Thyroid gland (tissue), 4 donors: Measurements from ENCODE around the gene DPAGT1. TPM values are rescaled to one million over a fixed set of nuclear protein-coding genes. Genes with fewer than 3 reads are reported as not detected.

Source experiments
- DNase-seq, 2 donors: peaks; one replicate each; pipeline ENCODE4 v3.0.0-alpha.2; 2019
- H3K27ac ChIP-seq, 3 donors: fragments of 200-600 bp; sonication (generic); 1 replicate in 2 of 3; 2 replicates in 1 of 3; pipeline ENCODE4 v1.5.1; 2016 to 2019; ENCODE audit warnings: mild to moderate bottlenecking in 1 of 3, moderate library complexity in 1 of 3
- H3K27me3 ChIP-seq: fragments of 200-600 bp; sonication (generic); one replicate; pipeline ENCODE4 v1.5.1; 2019
- H3K36me3 ChIP-seq, 2 donors: fragments of 200-600 bp; sonication (generic); one replicate each; pipeline ENCODE4 v1.5.1; 2016 to 2019
- H3K4me1 ChIP-seq, 2 donors: fragments of 200-600 bp; sonication (generic); one replicate each; pipeline ENCODE4 v1.5.1; 2017 to 2019
- H3K4me3 ChIP-seq, 3 donors: fragments of 200-600 bp; sonication (generic); replicated peaks in 1 of 3; 1 replicate in 2 of 3; 2 replicates in 1 of 3; pipeline ENCODE4 v1.5.1; 2016; ENCODE audit warnings: mild to moderate bottlenecking in 1 of 3
- H3K9me3 ChIP-seq: fragments of 200-600 bp; sonication (generic); one replicate; pipeline ENCODE4 v1.5.1; 2017
- CTCF ChIP-seq, 6 experiments: fragments of 200-600 bp in 3 of 6; fragments of 450-650 bp in 3 of 6; sonication (generic) in 3 of 6; IDR thresholded peaks; one replicate each; pipeline ENCODE4 v1.5.1; 2016 to 2019; ENCODE audit warnings: antibody characterized with exemption in 6 of 6, mild to moderate bottlenecking in 2 of 6, inconsistent platforms in 1 of 6, moderate library complexity in 1 of 6
- POLR2A ChIP-seq, 2 donors: fragments of 450-650 bp; IDR thresholded peaks; one replicate each; pipeline ENCODE4 v1.6.1; 2017; ENCODE audit warnings: antibody characterized with exemption in 2 of 2, mild to moderate bottlenecking in 2 of 2, moderate library complexity in 1 of 2
- WGBS, 2 donors: methylation state at CpG; one replicate each; pipeline ENCODE4 v1.1.5; 2017; 5-methylcytosine and 5-hydroxymethylcytosine counted together
- intact Hi-C: fragments of 100-400 bp; cut with DNase I; formaldehyde crosslinking; loops from one replicate; pipeline ENCODE4 v1.15.1; 2023
- total RNA-seq, 4 donors: library from RNA; depleted of rRNA; stranded (reverse); fragments of >200 nt; gene quantifications; one replicate each; pipeline ENCODE4 v1.2.3, GENCODE V29; 2016

Gene DPAGT1
- total RNA-seq, 4 donors from 2014 or later = 29.8 to 42.8 (median 38.7) TPM

GRCh38 chr11:119111361-119111925 lies 9.8 kb upstream of the DPAGT1 start:
- TF ChIP-seq POLR2A (IDR thresholded peaks at IDR 0.05) (no peak), CTCF (IDR thresholded peaks at IDR 0.05) (no peak)
- 89 to 93% methylated on average over 10 to 11 of the region's 11 CpGs for WGBS, 2 donors
- peaks cover 12 to 23% of the 10 kb centered on the region in 2 donors for H3K4me1 ChIP-seq
- intact Hi-C loops = no loop called here
- no peak overlapping the region for H3K27ac ChIP-seq
- no peak overlapping the region for H3K4me3 ChIP-seq
- H3K9me3 ChIP-seq = no peaks in the 10 kb centered on the region
- H3K27me3 ChIP-seq = no peaks in the 10 kb centered on the region
- H3K36me3 ChIP-seq = peaks cover 19 to 30% of the 10 kb centered on the region in 2 donors
- DNase-seq = no peak

- 84 to 85% methylated on average over 10 of the region's 10 CpGs for WGBS, 2 donors
- H3K27me3 ChIP-seq = no peaks in the 10 kb centered on the region
- peaks cover 14 to 27% of the 10 kb centered on the region in 2 donors for H3K4me1 ChIP-seq
- intact Hi-C loops = no loop called here
- peaks cover 19 to 26% of the 10 kb centered on the region in 2 donors for H3K36me3 ChIP-seq
- H3K4me3 ChIP-seq = no peak overlapping the region
- H3K27ac ChIP-seq = no peak overlapping the region
- no peak for DNase-seq
- TF ChIP-seq POLR2A (IDR thresholded peaks at IDR 0.05) = no peak
- TF ChIP-seq CTCF (IDR thresholded peaks at IDR 0.05) = no peak
- H3K9me3 ChIP-seq = no peaks in the 10 kb centered on the region
Measured at GRCh38 chr11:119110439-119110838, 8.8 kb upstream of the DPAGT1 start.

- TF ChIP-seq POLR2A (IDR thresholded peaks at IDR 0.05) (no peak), CTCF (IDR thresholded peaks at IDR 0.05) (no peak)
- Histone ChIP-seq H3K27ac (no peak overlapping the region), H3K9me3 (no peaks in the 10 kb centered on the region), H3K4me1 (peaks cover 14 to 27% of the 10 kb centered on the region in 2 donors), H3K4me3 (no peak overlapping the region), H3K27me3 (no peaks in the 10 kb centered on the region), H3K36me3 (peaks cover 19 to 26% of the 10 kb centered on the region in 2 donors)
- DNase-seq = no peak
- intact Hi-C loops = no loop called here
- WGBS, 2 donors = 92 to 93% methylated on average over 3 of the region's 3 CpGs
Measured at GRCh38 chr11:119109843-119110242, 8.2 kb upstream of the DPAGT1 start.

GRCh38 chr11:119108857-119109221 lies 7.2 kb upstream of the DPAGT1 start:
- intact Hi-C loops = no loop called here
- Histone ChIP-seq H3K36me3 (peaks cover 19 to 23% of the 10 kb centered on the region in 2 donors), H3K4me1 (peaks cover 14 to 27% of the 10 kb centered on the region in 2 donors), H3K4me3 (peak overlapping the region in 1 of 3 donors; percentile 89), H3K27me3 (no peaks in the 10 kb centered on the region), H3K27ac (no peak overlapping the region), H3K9me3 (no peaks in the 10 kb centered on the region)
- WGBS, 2 donors = 87 to 88% methylated on average over 2 of the region's 2 CpGs
- no peak for DNase-seq
- no peak for TF ChIP-seq POLR2A (IDR thresholded peaks at IDR 0.05)
- TF ChIP-seq CTCF (IDR thresholded peaks at IDR 0.05) = no peak

GRCh38 chr11:119108146-119108856 lies 6.6 kb upstream of the DPAGT1 start:
- Histone ChIP-seq H3K36me3 (peaks cover 19 to 21% of the 10 kb centered on the region in 2 donors), H3K4me3 (peak overlapping the region; percentile 27 to 94 (median 89)), H3K27ac (peak overlapping the region in 2 of 3 donors; percentile 61 to 66), H3K9me3 (no peaks in the 10 kb centered on the region), H3K27me3 (no peaks in the 10 kb centered on the region), H3K4me1 (peaks cover 14 to 29% of the 10 kb centered on the region in 2 donors)
- peak; percentile 32 to 43 for DNase-seq
- 28 to 41% methylated on average over 5 to 8 of the region's 8 CpGs for WGBS, 2 donors
- intact Hi-C loops = no loop called here
- TF ChIP-seq CTCF (IDR thresholded peaks at IDR 0.05) = no peak
- TF ChIP-seq POLR2A (IDR thresholded peaks at IDR 0.05) = no peak
